CD8-positive, alpha-beta memory T cell (primary cell): Measurements from ENCODE around the gene SOAT2. TPM values are rescaled to one million over a fixed set of nuclear protein-coding genes. Genes with fewer than 3 reads are reported as not detected.

Experiments
- CTCF ChIA-PET: fragments of 350-600 bp; sonication (Branson Sonifier 250); formaldehyde crosslinking; loops from one replicate; lab custom pipeline; 2021; ENCODE audit warnings: antibody characterized with exemption; lab: Charles Lee
- POLR2A ChIA-PET: fragments of 350-600 bp; sonication (Branson Sonifier 250); formaldehyde crosslinking; loops from one replicate; lab custom pipeline; 2021; ENCODE audit warnings: antibody characterized with exemption; lab: Charles Lee
- DNase-seq, 5 donors: peaks; one replicate each; pipeline versions ENCODE4 v3.0.0 to v3.0.0-alpha.2; 2020 to 2022; ENCODE audit warnings: mixed read lengths in 1 of 5
- H3K27ac ChIP-seq: one replicate; pipeline ENCODE4 v1.7.0; 2013; ENCODE audit warnings: low read depth, mild to moderate bottlenecking, low read length, moderate library complexity
- H3K27me3 ChIP-seq: 2 replicates; pipeline ENCODE4 v1.7.0; 2013; ENCODE audit warnings: low read length, mild to moderate bottlenecking; ENCODE audit not compliant: insufficient read depth, poor library complexity, severe bottlenecking
- H3K36me3 ChIP-seq: 2 replicates; pipeline ENCODE4 v1.7.0; 2013; ENCODE audit warnings: mild to moderate bottlenecking, low read length, moderate library complexity; ENCODE audit not compliant: insufficient read depth
- H3K4me1 ChIP-seq: 2 replicates; pipeline ENCODE4 v1.7.0; 2013; ENCODE audit warnings: mild to moderate bottlenecking, low read length, moderate library complexity; ENCODE audit not compliant: insufficient read depth
- H3K4me3 ChIP-seq: 2 replicates; pipeline ENCODE4 v1.7.0; 2013; ENCODE audit warnings: mild to moderate bottlenecking, low read length
- H3K9me3 ChIP-seq: 2 replicates; pipeline ENCODE4 v1.7.0; 2013; ENCODE audit warnings: mild to moderate bottlenecking, low read length
- H3K27ac Mint-ChIP-seq, 8 donors: one replicate each; pipeline ENCODE4 v1.8.0; 2020 to 2021; ENCODE audit warnings: mixed read lengths in 8 of 8, mild to moderate bottlenecking in 6 of 8, inconsistent platforms in 3 of 8, moderate library complexity in 3 of 8
- H3K27me3 Mint-ChIP-seq, 2 donors: one replicate each; pipeline ENCODE4 v1.8.0; 2020 to 2021; ENCODE audit warnings: mixed read lengths in 2 of 2, mild to moderate bottlenecking in 1 of 2, moderate library complexity in 1 of 2
- H3K36me3 Mint-ChIP-seq, 3 donors: one replicate each; pipeline ENCODE4 v1.8.0; 2020 to 2021; ENCODE audit warnings: mixed read lengths in 3 of 3, inconsistent platforms in 1 of 3, mild to moderate bottlenecking in 1 of 3
- H3K4me1 Mint-ChIP-seq, 3 donors: one replicate each; pipeline ENCODE4 v1.8.0; 2020 to 2021; ENCODE audit warnings: mixed read lengths in 3 of 3, inconsistent platforms in 1 of 3, mild to moderate bottlenecking in 1 of 3
- H3K4me3 Mint-ChIP-seq, 7 donors: one replicate each; pipeline ENCODE4 v1.8.0; 2020 to 2021; ENCODE audit warnings: mixed read lengths in 7 of 7, mild to moderate bottlenecking in 6 of 7, moderate library complexity in 4 of 7, inconsistent platforms in 2 of 7
- H3K9me3 Mint-ChIP-seq, 5 donors: one replicate each; pipeline ENCODE4 v1.8.0; 2020 to 2022; ENCODE audit warnings: mixed read lengths in 5 of 5, mild to moderate bottlenecking in 3 of 5, moderate library complexity in 2 of 5, inconsistent platforms in 1 of 5
- polyA plus RNA-seq: library from polyadenylated mRNA; unstranded; fragments of 300-500 nt; fragmentation: Illumina TruSeq; gene quantifications from one replicate; pipeline ENCODE4 v1.2.3, GENCODE V29; 2021
- total RNA-seq, 2 experiments: library from RNA; stranded (reverse); gene quantifications; one replicate each; pipeline ENCODE4 v1.2.3, GENCODE V29; 2021

The SOAT2 gene
- total RNA-seq (under 1 TPM; 0.48 to 1.00 TPM), polyA plus RNA-seq (0.76 TPM)

DNA sequence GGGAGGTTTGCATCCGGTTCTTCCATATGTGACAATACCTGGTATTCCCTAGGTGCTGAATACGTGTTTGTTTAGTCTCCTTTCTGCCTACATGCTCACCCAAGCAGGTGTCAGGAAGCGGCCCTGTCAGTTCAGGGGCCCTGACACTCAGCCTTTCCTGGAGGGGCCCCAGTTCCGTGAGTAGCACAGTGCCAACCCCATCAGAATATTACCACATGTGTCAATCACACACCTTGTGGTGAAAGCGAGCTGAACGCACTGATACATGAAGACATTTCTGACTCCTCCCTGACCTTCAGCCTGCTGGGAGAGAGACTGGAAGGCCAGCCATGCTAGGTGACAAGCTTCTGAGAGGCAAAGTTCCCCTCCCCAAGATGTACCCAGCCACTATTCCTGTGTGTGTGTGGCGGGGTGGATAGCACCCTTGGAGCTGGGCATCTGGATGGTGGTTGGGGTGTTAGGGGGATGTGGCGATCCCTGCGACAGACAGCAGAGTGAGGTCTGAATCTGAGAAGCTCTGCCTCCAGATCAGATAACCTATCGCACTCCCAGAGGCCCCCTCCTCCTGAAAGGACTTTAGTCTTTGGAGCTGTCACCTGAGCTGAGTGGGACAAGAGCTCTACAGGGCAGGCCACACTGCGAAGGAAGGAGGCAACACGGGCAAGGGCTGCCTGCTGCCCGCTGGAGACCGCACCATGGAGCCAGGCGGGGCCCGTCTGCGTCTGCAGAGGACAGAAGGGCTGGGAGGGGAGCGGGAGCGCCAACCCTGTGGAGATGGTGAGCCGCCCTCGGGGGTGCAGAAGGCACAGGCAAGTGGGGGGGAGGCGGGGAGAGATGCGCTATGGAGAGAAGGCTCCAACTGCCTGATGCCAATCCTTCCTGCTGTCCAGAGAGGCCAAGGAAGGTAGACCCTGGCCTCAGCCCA is at the start of gene SOAT2:
TSS of gene SOAT2 (plus strand) at position 604 of the 925 bp plus-strand sequence. CDS start at position 696, 92 bp downstream.
- ChIA-PET CTCF (interaction anchor here (0.6 to 14.7 kb wide), 15 partner anchors 9 to 218 kb away, joined by 3 to 243 read pairs (median 4); partner anchors contain the start of genes AAAS, ITGB7, SPRYD3 and ZNF740), POLR2A (interaction anchor here (0.5 to 2.1 kb wide), 7 partner anchors 9 to 282 kb away, joined by 3 to 11 read pairs (median 5); partner anchors contain the start of genes CSAD, SPRYD3 and ZNF740)
- no peaks in the 10 kb centered on the region for H3K27me3 ChIP-seq
- peaks cover 41% of the 10 kb centered on the region for H3K4me1 ChIP-seq
- no peaks in the 10 kb centered on the region for H3K9me3 ChIP-seq
- Mint-ChIP-seq H3K9me3 (no peaks in the 10 kb centered on the region), H3K27me3 (no peaks in the 10 kb centered on the region), H3K4me1 (peaks cover 50 to 58% (median 54%) of the 10 kb centered on the region in 3 donors), H3K4me3 (peak within 1 kb of the TSS; percentile 9 to 85 (median 70)), H3K27ac (peak within 1 kb of the TSS; percentile 79 to 98 (median 92)), H3K36me3 (no peaks in the 10 kb centered on the region)
- peak in 4 of 5 donors; percentile 12 to 72 (median 66) for DNase-seq
- no peak within 1 kb of the TSS for H3K27ac ChIP-seq
- H3K36me3 ChIP-seq = no peaks in the 10 kb centered on the region
- H3K4me3 ChIP-seq = no peak within 1 kb of the TSS

DNA sequence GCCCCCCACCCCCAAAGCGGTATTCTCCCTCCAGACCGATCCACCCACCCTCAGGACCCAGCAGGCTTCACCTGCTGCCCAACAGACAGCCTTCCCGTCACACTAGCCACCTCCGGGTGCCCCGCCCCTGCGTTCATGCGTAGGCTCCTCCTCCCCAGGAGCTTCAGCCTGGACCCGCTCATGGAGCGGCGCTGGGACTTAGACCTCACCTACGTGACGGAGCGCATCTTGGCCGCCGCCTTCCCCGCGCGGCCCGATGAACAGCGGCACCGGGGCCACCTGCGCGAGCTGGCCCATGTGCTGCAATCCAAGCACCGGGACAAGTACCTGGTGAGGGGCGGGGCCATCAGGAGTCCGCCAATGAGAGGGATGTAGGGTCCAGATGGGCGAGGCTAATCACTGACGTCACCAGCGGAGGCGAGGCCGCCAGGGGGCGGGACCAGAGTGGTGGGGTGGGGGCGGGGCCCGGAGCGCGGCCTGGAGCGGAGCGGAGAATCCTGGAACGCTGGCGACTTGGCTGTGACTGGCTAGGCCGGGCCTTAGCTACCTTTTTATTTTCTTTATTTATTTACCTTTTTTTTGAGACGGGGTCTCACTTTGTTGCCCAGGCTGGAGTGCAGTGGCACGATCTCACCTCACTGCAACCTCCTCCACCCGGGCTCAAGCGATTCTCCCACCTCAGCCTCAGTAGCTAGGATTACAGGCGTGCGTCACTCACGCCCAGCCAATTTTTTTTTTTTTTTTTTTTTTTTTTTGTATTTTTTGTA is 49.0 kb upstream of the SOAT2 start:
- ChIA-PET CTCF (interaction anchor here (0.7 to 7.0 kb wide), 11 partner anchors 11 to 306 kb away, joined by 3 to 70 read pairs (median 5); partner anchors contain the start of genes AAAS, EIF4B, SOAT2 and SPRYD3), POLR2A (interaction anchor here (0.7 to 1.9 kb wide), 5 partner anchors 9 to 45 kb away, joined by 3 to 11 read pairs (median 7); partner anchors contain the start of gene SPRYD3)
- H3K27me3 ChIP-seq = no peaks in the 10 kb centered on the region

DNA sequence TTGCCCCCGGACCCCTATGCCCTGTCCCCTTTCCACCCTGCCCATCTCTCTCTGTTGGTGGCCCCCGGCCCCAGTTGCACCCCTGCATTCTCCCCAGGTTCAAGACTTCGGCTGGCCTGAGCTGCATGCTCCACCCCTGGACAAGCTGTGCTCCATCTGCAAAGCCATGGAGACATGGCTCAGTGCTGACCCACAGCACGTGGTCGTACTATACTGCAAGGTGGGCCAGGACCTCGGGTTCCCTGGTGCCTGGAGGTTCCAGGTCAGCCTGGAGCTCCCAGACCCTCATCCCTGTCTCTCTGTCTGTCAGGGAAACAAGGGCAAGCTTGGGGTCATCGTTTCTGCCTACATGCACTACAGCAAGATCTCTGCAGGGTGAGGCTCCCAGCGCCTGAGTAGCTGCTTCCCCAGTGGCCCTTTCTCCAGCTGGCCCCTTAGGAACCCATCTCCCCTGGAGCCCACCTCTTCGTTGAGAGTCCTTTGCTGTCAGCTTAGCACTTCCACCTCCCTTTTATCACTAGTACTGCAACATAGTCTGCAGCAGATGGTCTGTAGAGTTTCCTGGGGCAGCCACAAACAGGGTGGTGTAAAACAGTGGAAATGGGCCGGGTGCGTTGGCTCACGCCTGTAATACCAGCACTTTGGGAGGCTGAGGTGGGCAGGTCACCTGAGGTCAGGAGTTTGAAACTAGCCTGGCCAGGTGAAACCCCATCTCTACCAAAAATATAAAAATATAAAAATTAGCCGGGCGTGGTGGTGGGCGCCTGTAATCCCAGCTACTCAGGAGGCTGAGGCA is 47.6 kb upstream of the SOAT2 start:
- POLR2A ChIA-PET = interaction anchor here (1.9 kb wide), 2 partner anchors 10 to 23 kb away, joined by 6 to 11 read pairs; partner anchors contain the start of gene SPRYD3
- Mint-ChIP-seq H3K4me3 (peak overlapping the region in 6 of 7 donors; percentile 41 to 88 (median 58)), H3K4me1 (peaks cover 10 to 15% (median 12%) of the 10 kb centered on the region in 3 donors), H3K27ac (peak overlapping the region in 2 of 8 donors; percentile 43 to 63), H3K9me3 (no peaks in the 10 kb centered on the region), H3K27me3 (no peaks in the 10 kb centered on the region), H3K36me3 (peaks cover 0 to 2% (median 0%) of the 10 kb centered on the region in 3 donors)
- no peak overlapping the region for H3K4me3 ChIP-seq
- H3K36me3 ChIP-seq = no peaks in the 10 kb centered on the region
- no peaks in the 10 kb centered on the region for H3K27me3 ChIP-seq
- H3K27ac ChIP-seq = no peak overlapping the region
- H3K9me3 ChIP-seq = no peaks in the 10 kb centered on the region
- CTCF ChIA-PET = interaction anchor here (1.5 to 7.0 kb wide), 3 partner anchors 9 to 43 kb away, joined by 6 to 70 read pairs (median 6); no protein-coding TSS in a partner anchor
- peaks cover 7% of the 10 kb centered on the region for H3K4me1 ChIP-seq
- DNase-seq = no peak

More for the DNA sequence above, 49.0 kb upstream of the SOAT2 start:
- Mint-ChIP-seq H3K9me3 (no peaks in the 10 kb centered on the region), H3K27ac (peak overlapping the region; percentile 84 to 98 (median 92)), H3K36me3 (peaks cover 0 to 2% (median 0%) of the 10 kb centered on the region in 3 donors), H3K4me3 (peak overlapping the region; percentile 89 to 96 (median 93)), H3K27me3 (no peaks in the 10 kb centered on the region), H3K4me1 (peaks cover 10 to 15% (median 12%) of the 10 kb centered on the region in 3 donors)
- peak overlapping the region; percentile 86 for H3K4me3 ChIP-seq
- H3K27ac ChIP-seq = peak overlapping the region; percentile 55
- H3K9me3 ChIP-seq = no peaks in the 10 kb centered on the region
- H3K36me3 ChIP-seq = no peaks in the 10 kb centered on the region
- peaks cover 7% of the 10 kb centered on the region for H3K4me1 ChIP-seq
- peak; percentile 91 to 96 (median 92) for DNase-seq

- Mint-ChIP-seq H3K27ac (peak overlapping the region in 3 of 8 donors; percentile 20 to 39 (median 38)), H3K27me3 (no peaks in the 10 kb centered on the region), H3K9me3 (no peaks in the 10 kb centered on the region), H3K4me1 (peaks cover 10 to 15% (median 14%) of the 10 kb centered on the region in 3 donors), H3K36me3 (peaks cover 0 to 2% (median 0%) of the 10 kb centered on the region in 3 donors), H3K4me3 (peak overlapping the region in 2 of 7 donors; percentile 10 to 50)
- H3K27me3 ChIP-seq = no peaks in the 10 kb centered on the region
- no peaks in the 10 kb centered on the region for H3K36me3 ChIP-seq
- no peak overlapping the region for H3K4me3 ChIP-seq
- POLR2A ChIA-PET = no interaction called here
- no peak for DNase-seq
- CTCF ChIA-PET = interaction anchor here (1.5 to 7.0 kb wide), 2 partner anchors 9 kb away, joined by 6 to 70 read pairs; no protein-coding TSS in a partner anchor
- peaks cover 7% of the 10 kb centered on the region for H3K4me1 ChIP-seq
- no peaks in the 10 kb centered on the region for H3K9me3 ChIP-seq
- H3K27ac ChIP-seq = no peak overlapping the region
These were observed 47.0 kb upstream of the SOAT2 start for GRCh38 chr12:53056296-53056695.

- H3K27me3 Mint-ChIP-seq = no peaks in the 10 kb centered on the region
- Histone ChIP-seq H3K9me3 (no peaks in the 10 kb centered on the region), H3K36me3 (no peaks in the 10 kb centered on the region), H3K4me3 (no peak overlapping the region), H3K27me3 (no peaks in the 10 kb centered on the region), H3K27ac (no peak overlapping the region), H3K4me1 (peaks cover 7% of the 10 kb centered on the region)
- ChIA-PET CTCF (interaction anchor here (2.0 to 7.0 kb wide), 2 partner anchors 9 kb away, joined by 5 to 70 read pairs; no protein-coding TSS in a partner anchor), POLR2A (interaction anchor here (0.9 kb wide), 1 partner anchor 23 kb away, joined by 5 read pairs; the partner anchor contains the start of gene SPRYD3)
- H3K27ac Mint-ChIP-seq = peak overlapping the region in 2 of 8 donors; percentile 9 to 20
- H3K4me1 Mint-ChIP-seq = peaks cover 10 to 16% (median 15%) of the 10 kb centered on the region in 3 donors
- no peak overlapping the region for H3K4me3 Mint-ChIP-seq
- H3K36me3 Mint-ChIP-seq = peaks cover 0 to 2% (median 0%) of the 10 kb centered on the region in 3 donors
- H3K9me3 Mint-ChIP-seq = no peaks in the 10 kb centered on the region
- DNase-seq = no peak
These were observed 46.4 kb upstream of the SOAT2 start for GRCh38 chr12:53056901-53057300.

DNA sequence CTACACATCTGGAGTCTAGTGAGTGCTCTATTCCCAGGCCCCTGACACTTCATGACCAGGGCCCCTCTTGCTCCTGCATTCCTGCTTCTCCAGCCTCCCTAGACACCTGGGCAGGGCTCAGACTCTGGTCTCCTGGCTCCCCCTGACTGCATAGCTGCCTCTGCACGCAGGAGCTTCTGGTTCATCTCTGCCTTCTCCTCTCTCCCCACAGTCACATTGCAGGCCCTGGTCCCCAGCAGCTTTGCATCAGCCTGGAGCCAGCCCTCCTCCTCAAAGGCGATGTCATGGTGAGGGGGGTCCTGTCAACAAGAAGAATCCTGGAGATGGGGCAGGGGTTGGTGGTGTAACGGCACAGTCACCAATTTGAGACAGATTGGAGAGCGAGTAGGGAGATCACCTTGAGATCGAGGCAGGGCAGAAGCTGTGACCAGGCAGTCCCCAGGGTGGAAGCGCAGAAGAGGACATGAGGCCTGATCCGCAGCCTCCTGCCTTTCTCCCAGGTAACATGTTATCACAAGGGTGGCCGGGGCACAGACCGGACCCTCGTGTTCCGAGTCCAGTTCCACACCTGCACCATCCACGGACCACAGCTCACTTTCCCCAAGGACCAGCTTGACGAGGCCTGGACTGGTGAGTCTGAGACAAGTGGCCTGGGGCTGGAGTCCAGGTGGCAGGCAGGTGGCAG is 45.3 kb upstream of the SOAT2 start:
- Histone ChIP-seq H3K36me3 (no peaks in the 10 kb centered on the region), H3K27me3 (no peaks in the 10 kb centered on the region), H3K4me3 (no peak overlapping the region), H3K9me3 (no peaks in the 10 kb centered on the region), H3K27ac (no peak overlapping the region), H3K4me1 (peaks cover 7% of the 10 kb centered on the region)
- no peak for DNase-seq
- H3K36me3 Mint-ChIP-seq = peaks cover 0 to 4% (median 0%) of the 10 kb centered on the region in 3 donors
- H3K4me1 Mint-ChIP-seq = peaks cover 10 to 16% (median 15%) of the 10 kb centered on the region in 3 donors
- peak overlapping the region in 2 of 7 donors; percentile 26 to 35 for H3K4me3 Mint-ChIP-seq
- POLR2A ChIA-PET = no interaction called here
- CTCF ChIA-PET = interaction anchor here (2.0 to 7.0 kb wide), 2 partner anchors 8 to 10 kb away, joined by 5 to 70 read pairs; no protein-coding TSS in a partner anchor
- no peaks in the 10 kb centered on the region for H3K27me3 Mint-ChIP-seq
- H3K27ac Mint-ChIP-seq = no peak overlapping the region
- no peaks in the 10 kb centered on the region for H3K9me3 Mint-ChIP-seq
